Measurements from ENCODE around the gene NEU4.

DNA sequence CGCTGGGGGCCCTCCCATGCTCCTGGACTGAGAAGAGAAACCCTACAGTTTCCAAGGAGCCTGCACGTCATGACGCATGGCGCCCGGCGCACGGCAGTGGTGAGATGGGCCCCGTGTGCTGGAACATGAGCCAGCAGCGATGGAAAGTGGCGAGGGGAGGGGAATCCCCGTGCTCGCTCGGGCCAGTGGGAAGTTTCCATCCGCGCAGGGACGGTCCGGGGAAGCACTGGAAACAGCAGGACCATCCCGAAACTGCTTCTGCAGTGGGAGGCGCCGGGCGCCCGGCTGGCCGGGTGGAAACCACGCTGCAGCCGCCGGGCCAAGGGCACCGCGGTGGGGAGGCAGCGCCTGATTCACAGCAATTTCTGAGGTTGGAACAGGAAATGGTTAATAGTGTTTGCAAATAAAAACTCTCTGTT is 54.6 kb downstream of the NEU4 start:
- TF ChIP-seq, protein P1, sequence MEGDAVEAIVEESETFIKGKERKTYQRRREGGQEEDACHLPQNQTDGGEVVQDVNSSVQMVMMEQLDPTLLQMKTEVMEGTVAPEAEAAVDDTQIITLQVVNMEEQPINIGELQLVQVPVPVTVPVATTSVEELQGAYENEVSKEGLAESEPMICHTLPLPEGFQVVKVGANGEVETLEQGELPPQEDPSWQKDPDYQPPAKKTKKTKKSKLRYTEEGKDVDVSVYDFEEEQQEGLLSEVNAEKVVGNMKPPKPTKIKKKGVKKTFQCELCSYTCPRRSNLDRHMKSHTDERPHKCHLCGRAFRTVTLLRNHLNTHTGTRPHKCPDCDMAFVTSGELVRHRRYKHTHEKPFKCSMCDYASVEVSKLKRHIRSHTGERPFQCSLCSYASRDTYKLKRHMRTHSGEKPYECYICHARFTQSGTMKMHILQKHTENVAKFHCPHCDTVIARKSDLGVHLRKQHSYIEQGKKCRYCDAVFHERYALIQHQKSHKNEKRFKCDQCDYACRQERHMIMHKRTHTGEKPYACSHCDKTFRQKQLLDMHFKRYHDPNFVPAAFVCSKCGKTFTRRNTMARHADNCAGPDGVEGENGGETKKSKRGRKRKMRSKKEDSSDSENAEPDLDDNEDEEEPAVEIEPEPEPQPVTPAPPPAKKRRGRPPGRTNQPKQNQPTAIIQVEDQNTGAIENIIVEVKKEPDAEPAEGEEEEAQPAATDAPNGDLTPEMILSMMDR (conservative IDR thresholded peaks at IDR 0.05; ENCODE audit: low read length): no peak
- TF ChIP-seq EZH2phosphoT487 (IDR thresholded peaks at IDR 0.05; ENCODE audit: borderline replicate concordance, low read depth, low read length): no peak

All from OCI-LY7 (cell line).